NT2/D1 (cell line): ENCODE measurements around the gene RIMS1.

ENCODE experiments used
- DNase-seq: peaks from one replicate; pipeline ENCODE4 v3.0.0-alpha.2; 2011; ENCODE audit warnings: low read depth, low spot score
- H3K27me3 ChIP-seq: 2 replicates; pipeline ENCODE4 v1.6.0; 2011; ENCODE audit warnings: mild to moderate bottlenecking; ENCODE audit not compliant: insufficient read length, insufficient read depth
- H3K36me3 ChIP-seq: 2 replicates; pipeline ENCODE4 v1.6.1; 2011; ENCODE audit warnings: mild to moderate bottlenecking, low read length, mixed read lengths; ENCODE audit not compliant: insufficient read depth, insufficient read length
- H3K4me1 ChIP-seq: 2 replicates; pipeline ENCODE4 v1.5.1; 2011; ENCODE audit not compliant: insufficient read depth, insufficient read length
- H3K4me3 ChIP-seq: 2 replicates; pipeline ENCODE4 v1.5.1; 2011; ENCODE audit warnings: low read depth; ENCODE audit not compliant: insufficient read length
- H3K9ac ChIP-seq: 2 replicates; pipeline ENCODE4 v1.6.0; 2011; ENCODE audit warnings: low read depth; ENCODE audit not compliant: insufficient read length
- H3K9me3 ChIP-seq: 2 replicates; pipeline ENCODE4 v1.5.1; 2011; ENCODE audit warnings: mild to moderate bottlenecking, low read length; ENCODE audit not compliant: insufficient read depth
- SUZ12 ChIP-seq: IDR thresholded peaks from 2 replicates; pipeline ENCODE4 v1.6.1; 2011; ENCODE audit not compliant: insufficient read length, insufficient read depth; ENCODE audit errors: extremely low read depth
- YY1 ChIP-seq: IDR thresholded peaks from 2 replicates; pipeline ENCODE4 v1.6.1; 2011; ENCODE audit not compliant: insufficient read length, insufficient read depth
- ZNF274 ChIP-seq: IDR thresholded peaks from 2 replicates; pipeline ENCODE4 v1.6.1; 2011; ENCODE audit warnings: mild to moderate bottlenecking, low read depth, low read length

RIMS1 gene

DNA sequence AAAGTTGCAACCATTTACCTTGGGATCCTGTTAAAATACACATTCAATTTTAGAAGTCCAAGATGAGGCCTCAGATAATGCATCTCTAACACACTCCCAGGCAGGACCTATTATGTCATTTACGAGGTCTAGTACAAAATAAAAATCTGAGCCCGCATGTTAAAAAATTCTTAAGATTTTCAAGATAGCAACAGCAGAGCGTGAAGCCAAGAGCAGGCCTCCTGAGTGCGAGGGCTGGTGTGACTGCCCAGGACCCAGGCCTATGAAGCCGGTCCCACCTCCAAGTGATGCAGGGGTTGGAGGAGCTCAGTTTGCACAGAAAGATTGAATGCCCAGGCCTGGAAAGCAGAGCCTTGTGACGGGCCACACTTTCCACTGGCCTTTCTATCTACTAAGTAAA is 524.4 kb downstream of the RIMS1 start:
- H3K4me3 ChIP-seq = no peak overlapping the region
- no peak overlapping the region for H3K9ac ChIP-seq
- H3K9me3 ChIP-seq = no peaks in the 10 kb centered on the region
- no peaks in the 10 kb centered on the region for H3K4me1 ChIP-seq
- TF ChIP-seq YY1 (no peak), SUZ12 (no peak), ZNF274 (no peak)
- H3K27me3 ChIP-seq = no peaks in the 10 kb centered on the region
- DNase-seq = no peak
- H3K36me3 ChIP-seq = no peaks in the 10 kb centered on the region

GRCh38 chr6:72411872-72412708 is 525.7 kb downstream of the RIMS1 start:
- no peak overlapping the region for H3K4me3 ChIP-seq
- no peaks in the 10 kb centered on the region for H3K9me3 ChIP-seq
- no peaks in the 10 kb centered on the region for H3K27me3 ChIP-seq
- TF ChIP-seq SUZ12 = no peak
- TF ChIP-seq ZNF274 = no peak
- TF ChIP-seq YY1 = no peak
- no peaks in the 10 kb centered on the region for H3K36me3 ChIP-seq
- H3K4me1 ChIP-seq = no peaks in the 10 kb centered on the region
- peak; percentile 42 for DNase-seq
- no peak overlapping the region for H3K9ac ChIP-seq

DNA sequence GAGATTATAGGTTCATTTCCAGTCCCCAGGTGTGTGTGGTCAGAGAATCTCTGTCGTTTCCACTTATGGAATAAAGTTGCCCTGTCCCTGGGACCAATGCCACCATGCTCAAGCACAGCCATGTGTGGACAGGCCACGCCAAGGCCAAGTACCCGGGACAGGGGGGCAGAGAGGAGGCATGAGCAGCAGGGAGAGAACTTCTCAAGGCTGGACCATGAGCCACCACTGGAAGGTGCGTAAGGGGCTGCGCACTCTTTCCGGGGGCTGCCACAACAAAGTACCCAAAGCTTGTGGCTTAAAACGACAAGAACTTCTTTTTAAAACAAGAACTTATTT is 526.3 kb downstream of the RIMS1 start:
- Histone ChIP-seq H3K4me3 (no peak overlapping the region), H3K36me3 (no peaks in the 10 kb centered on the region), H3K9ac (no peak overlapping the region), H3K9me3 (no peaks in the 10 kb centered on the region), H3K4me1 (no peaks in the 10 kb centered on the region), H3K27me3 (no peaks in the 10 kb centered on the region)
- no peak for DNase-seq
- TF ChIP-seq SUZ12 (no peak), ZNF274 (no peak), YY1 (no peak)

GRCh38 chr6:72413884-72414283 is 527.5 kb downstream of the RIMS1 start:
- TF ChIP-seq SUZ12 = no peak
- no peak for TF ChIP-seq ZNF274
- Histone ChIP-seq H3K4me1 (no peaks in the 10 kb centered on the region), H3K36me3 (no peaks in the 10 kb centered on the region), H3K9ac (no peak overlapping the region), H3K27me3 (no peaks in the 10 kb centered on the region), H3K9me3 (no peaks in the 10 kb centered on the region), H3K4me3 (no peak overlapping the region)
- DNase-seq = no peak

DNA sequence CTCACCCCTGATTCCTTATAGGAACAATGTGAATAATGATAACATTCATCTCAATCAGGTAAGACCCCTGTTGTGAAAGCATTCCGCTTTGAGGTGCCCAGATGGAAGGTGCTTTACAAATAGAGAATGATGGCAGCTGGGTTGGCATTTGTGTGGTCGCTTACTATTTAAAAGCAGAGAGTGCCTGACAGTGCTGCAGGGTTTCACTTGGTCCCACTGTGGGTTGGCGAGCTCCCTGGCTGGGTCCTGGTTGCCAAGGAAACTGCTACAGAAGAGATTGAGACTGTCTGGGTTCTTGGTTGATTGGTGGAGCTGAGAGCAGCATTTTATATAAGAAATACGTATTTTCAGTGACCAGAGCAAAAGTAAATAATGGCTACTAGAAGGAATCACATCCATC is 528.3 kb downstream of the RIMS1 start:
- Histone ChIP-seq H3K27me3 (no peaks in the 10 kb centered on the region), H3K36me3 (no peaks in the 10 kb centered on the region), H3K4me1 (no peaks in the 10 kb centered on the region), H3K4me3 (no peak overlapping the region), H3K9me3 (no peaks in the 10 kb centered on the region), H3K9ac (no peak overlapping the region)
- TF ChIP-seq YY1 (no peak), ZNF274 (no peak), SUZ12 (no peak)
- DNase-seq = no peak

DNA sequence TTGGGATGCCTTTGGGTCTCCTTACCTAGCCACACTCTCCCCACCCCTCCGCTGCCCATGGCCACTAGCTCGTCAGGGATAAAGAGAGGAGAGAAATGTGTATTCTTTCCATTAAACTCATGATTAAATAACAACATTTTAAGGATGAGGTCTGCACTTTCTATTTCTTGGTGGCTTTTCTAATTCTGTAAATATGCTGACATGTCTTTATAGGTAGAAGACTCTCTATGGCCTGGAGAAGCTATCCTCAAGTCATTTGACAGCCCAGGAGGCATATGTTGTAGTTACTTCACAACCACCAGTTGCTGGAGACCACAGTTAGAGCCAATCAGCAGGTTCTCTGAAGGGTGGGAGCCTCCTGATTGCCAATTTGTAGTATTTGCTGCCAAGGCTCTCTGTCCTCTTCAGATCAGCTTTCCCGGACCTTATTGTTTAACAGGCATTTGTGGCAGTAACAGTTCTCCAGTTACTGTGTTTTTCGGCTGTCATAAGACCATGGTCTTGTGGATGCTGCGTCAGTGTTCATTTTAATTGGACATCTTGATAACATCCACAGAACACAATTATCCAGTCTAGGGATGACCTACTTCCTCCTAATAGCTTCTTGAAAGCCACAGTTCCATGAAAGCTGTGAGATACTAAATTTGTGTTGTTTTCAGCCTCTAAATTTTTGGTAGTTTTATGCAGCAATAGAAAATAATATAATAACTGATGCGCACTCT is 530.6 kb downstream of the RIMS1 start:
- H3K36me3 ChIP-seq = no peaks in the 10 kb centered on the region
- no peak overlapping the region for H3K9ac ChIP-seq
- H3K27me3 ChIP-seq = no peaks in the 10 kb centered on the region
- no peaks in the 10 kb centered on the region for H3K9me3 ChIP-seq
- no peak for DNase-seq
- TF ChIP-seq SUZ12 = no peak
- TF ChIP-seq YY1 = no peak
- no peak for TF ChIP-seq ZNF274
- H3K4me1 ChIP-seq = no peaks in the 10 kb centered on the region
- H3K4me3 ChIP-seq = no peak overlapping the region

GRCh38 chr6:72417759-72418158 is 531.4 kb downstream of the RIMS1 start:
- H3K9me3 ChIP-seq = no peaks in the 10 kb centered on the region
- no peaks in the 10 kb centered on the region for H3K4me1 ChIP-seq
- H3K4me3 ChIP-seq = no peak overlapping the region
- no peaks in the 10 kb centered on the region for H3K36me3 ChIP-seq
- TF ChIP-seq ZNF274 (no peak), SUZ12 (no peak), YY1 (no peak)
- no peak for DNase-seq
- no peak overlapping the region for H3K9ac ChIP-seq
- H3K27me3 ChIP-seq = no peaks in the 10 kb centered on the region

DNA sequence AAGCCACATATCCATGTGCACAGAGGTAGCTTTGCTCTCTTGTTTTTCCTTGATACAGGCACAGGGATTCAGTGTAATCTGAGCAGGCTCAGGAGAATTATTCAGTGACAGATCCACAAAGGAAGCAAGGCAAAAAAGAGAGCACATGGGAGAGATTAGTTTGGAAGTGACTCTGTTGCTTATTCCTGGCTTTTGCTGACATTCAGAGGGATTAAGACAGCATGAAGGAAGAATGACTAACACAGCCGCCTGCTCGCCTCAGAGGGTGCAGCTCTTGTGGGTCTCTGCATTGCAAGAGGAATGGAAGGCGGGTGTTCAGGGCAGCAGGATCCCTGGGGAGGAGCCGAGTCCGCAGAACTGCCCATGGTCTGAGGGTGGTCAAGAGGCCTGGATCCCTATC is 532.1 kb downstream of the RIMS1 start:
- no peaks in the 10 kb centered on the region for H3K36me3 ChIP-seq
- H3K9ac ChIP-seq = no peak overlapping the region
- H3K4me1 ChIP-seq = no peaks in the 10 kb centered on the region
- H3K9me3 ChIP-seq = no peaks in the 10 kb centered on the region
- no peak for TF ChIP-seq ZNF274
- no peak for TF ChIP-seq YY1
- TF ChIP-seq SUZ12 = no peak
- no peak for DNase-seq
- no peak overlapping the region for H3K4me3 ChIP-seq
- H3K27me3 ChIP-seq = no peaks in the 10 kb centered on the region
